Esophagus muscularis mucosa (tissue), 2 donors: ENCODE measurements around the gene IL34.

Source experiments
- POLR2A ChIP-seq: fragments of 450-650 bp; IDR thresholded peaks from one replicate; pipeline ENCODE4 v1.6.1; 2017; ENCODE audit warnings: antibody characterized with exemption, moderate library complexity, mild to moderate bottlenecking, low read depth
- POLR2AphosphoS5 ChIP-seq, 2 donors: sonication (generic); formaldehyde crosslinking; IDR thresholded peaks; one replicate each; pipeline ENCODE4 v1.6.1; 2017; ENCODE audit warnings: antibody characterized with exemption in 2 of 2

DNA sequence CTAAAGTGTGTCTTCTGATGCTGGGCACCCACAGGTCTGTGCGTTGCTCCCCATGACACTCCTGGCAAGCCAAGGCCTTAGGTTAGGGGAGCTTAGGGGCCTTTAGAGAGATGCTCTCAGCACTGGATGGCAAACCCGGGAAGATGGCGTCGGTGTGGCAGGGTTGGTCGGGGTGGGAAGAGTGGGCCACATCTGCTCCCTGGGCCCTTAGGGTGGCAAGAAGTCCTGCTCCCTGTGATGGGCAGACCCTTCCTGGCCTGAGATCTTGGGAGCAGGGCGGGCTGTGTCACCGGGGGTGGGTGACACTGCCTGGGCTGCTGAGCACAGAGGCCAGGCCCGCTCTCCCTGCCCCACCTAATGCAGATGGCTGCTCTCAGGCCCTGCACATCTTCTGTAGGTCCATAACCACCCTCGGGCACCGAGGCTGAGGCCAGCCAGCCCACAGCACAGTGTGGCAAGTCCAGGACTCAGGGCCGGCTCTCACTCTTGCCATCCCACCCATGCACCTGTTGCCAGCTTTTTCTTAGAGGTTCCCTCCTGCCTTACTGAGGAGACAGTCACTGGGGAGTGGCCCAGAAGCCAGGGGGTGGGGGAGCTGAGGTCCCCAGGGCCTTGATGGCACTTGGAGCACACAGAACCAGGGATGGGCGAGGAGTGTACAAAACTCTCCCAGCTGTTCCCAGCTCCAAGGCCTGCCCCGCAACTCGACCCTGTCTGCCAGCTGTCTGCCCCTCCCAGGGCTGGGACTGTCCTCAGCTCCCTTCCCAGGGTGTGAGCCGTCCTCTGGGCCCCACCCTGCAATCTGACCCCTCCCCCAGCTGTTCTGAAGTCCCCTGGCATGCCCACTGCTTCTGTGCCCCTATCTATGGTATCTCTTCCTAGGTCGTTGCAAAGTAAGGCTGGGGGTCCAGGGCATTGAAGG lies 43.9 kb downstream of the IL34 start:
- TF ChIP-seq POLR2A (no peak), POLR2AphosphoS5 (IDR thresholded peaks at IDR 0.05) (no peak)
